ENCODE data around the gene RUNX3. TPM values are rescaled to one million over a fixed set of nuclear protein-coding genes. Genes with fewer than 3 reads are reported as not detected.
A peak's percentile ranks its signal among the peaks of the same experiment; 100 is the strongest.
"Not testable (repeated sequence)": the region's sequence is repeated elsewhere in the genome, so short reads cannot be mapped to it uniquely, and the experiment has no call there.

The RUNX3 gene
- total RNA-seq, 2 experiments from 2014 or later: 180 to 183 TPM

GRCh38 chr1:24910751-24911650, 19.1 kb downstream of the RUNX3 start:
- DNase-seq: peak; percentile 93
- intact Hi-C loops (cut with micrococcal nuclease): loop anchor here (1.0 kb wide), 1 partner anchor 14 kb away; no protein-coding TSS in a partner anchor
- peak; percentile 83 for ATAC-seq
- Mint-ChIP-seq H3K27me3 (no peaks in the 10 kb centered on the region), H3K36me3 (ENCODE audit: low read depth) (peaks cover 84% of the 10 kb centered on the region), H3K4me1 (ENCODE audit: low read depth) (peaks cover 76% of the 10 kb centered on the region), H3K27ac (peak overlapping the region; percentile 91), H3K9me3 (no peaks in the 10 kb centered on the region), H3K4me3 (peak overlapping the region; percentile 32)
- TF ChIP-seq, protein P1, sequence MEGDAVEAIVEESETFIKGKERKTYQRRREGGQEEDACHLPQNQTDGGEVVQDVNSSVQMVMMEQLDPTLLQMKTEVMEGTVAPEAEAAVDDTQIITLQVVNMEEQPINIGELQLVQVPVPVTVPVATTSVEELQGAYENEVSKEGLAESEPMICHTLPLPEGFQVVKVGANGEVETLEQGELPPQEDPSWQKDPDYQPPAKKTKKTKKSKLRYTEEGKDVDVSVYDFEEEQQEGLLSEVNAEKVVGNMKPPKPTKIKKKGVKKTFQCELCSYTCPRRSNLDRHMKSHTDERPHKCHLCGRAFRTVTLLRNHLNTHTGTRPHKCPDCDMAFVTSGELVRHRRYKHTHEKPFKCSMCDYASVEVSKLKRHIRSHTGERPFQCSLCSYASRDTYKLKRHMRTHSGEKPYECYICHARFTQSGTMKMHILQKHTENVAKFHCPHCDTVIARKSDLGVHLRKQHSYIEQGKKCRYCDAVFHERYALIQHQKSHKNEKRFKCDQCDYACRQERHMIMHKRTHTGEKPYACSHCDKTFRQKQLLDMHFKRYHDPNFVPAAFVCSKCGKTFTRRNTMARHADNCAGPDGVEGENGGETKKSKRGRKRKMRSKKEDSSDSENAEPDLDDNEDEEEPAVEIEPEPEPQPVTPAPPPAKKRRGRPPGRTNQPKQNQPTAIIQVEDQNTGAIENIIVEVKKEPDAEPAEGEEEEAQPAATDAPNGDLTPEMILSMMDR (IDR thresholded peaks at IDR 0.05): no peak
- CTCF ChIA-PET: interaction anchor here (0.7 to 1.5 kb wide), 5 partner anchors 13 to 189 kb away, joined by 3 to 6 read pairs (median 4); no protein-coding TSS in a partner anchor
- POLR2A ChIA-PET: interaction anchor here (0.7 to 7.0 kb wide), 8 partner anchors 8 to 833 kb away, joined by 3 to 122 read pairs (median 4); partner anchors contain the start of gene RUNX3

GRCh38 chr1:24910210-24910609, 19.9 kb downstream of the RUNX3 start:
- no peak for DNase-seq
- no peak for ATAC-seq
- H3K36me3 Mint-ChIP-seq (ENCODE audit: low read depth): peaks cover 82% of the 10 kb centered on the region
- H3K27me3 Mint-ChIP-seq: no peaks in the 10 kb centered on the region
- peaks cover 69% of the 10 kb centered on the region for H3K4me1 Mint-ChIP-seq (ENCODE audit: low read depth)
- POLR2A ChIA-PET: interaction anchor here (1.4 to 7.0 kb wide), 2 partner anchors 12 to 16 kb away, joined by 5 to 122 read pairs; partner anchors contain the start of gene RUNX3
- intact Hi-C loops (cut with micrococcal nuclease): no loop called here
- no peaks in the 10 kb centered on the region for H3K9me3 Mint-ChIP-seq
- CTCF ChIA-PET: interaction anchor here (0.7 to 1.5 kb wide), 2 partner anchors 62 to 190 kb away, joined by 3 to 6 read pairs; no protein-coding TSS in a partner anchor
- H3K27ac Mint-ChIP-seq: peak overlapping the region; percentile 91
- TF ChIP-seq, protein P1 (IDR thresholded peaks at IDR 0.05): no peak
- H3K4me3 Mint-ChIP-seq: no peak overlapping the region

GRCh38 chr1:24909388-24909898, 20.6 kb downstream of the RUNX3 start:
- intact Hi-C loops (cut with micrococcal nuclease): no loop called here
- peaks cover 80% of the 10 kb centered on the region for H3K36me3 Mint-ChIP-seq (ENCODE audit: low read depth)
- ATAC-seq: no peak
- peak overlapping the region; percentile 91 for H3K27ac Mint-ChIP-seq
- TF ChIP-seq, protein P1 (IDR thresholded peaks at IDR 0.05): no peak
- CTCF ChIA-PET: interaction anchor here (0.8 to 1.2 kb wide), 2 partner anchors 22 to 37 kb away, joined by 3 read pairs; no protein-coding TSS in a partner anchor
- peak overlapping the region; percentile 26 for H3K4me3 Mint-ChIP-seq
- H3K4me1 Mint-ChIP-seq (ENCODE audit: low read depth): peaks cover 62% of the 10 kb centered on the region
- POLR2A ChIA-PET: interaction anchor here (1.4 to 7.0 kb wide), 2 partner anchors 12 to 17 kb away, joined by 5 to 122 read pairs; partner anchors contain the start of gene RUNX3
- no peak for DNase-seq
- H3K27me3 Mint-ChIP-seq: no peaks in the 10 kb centered on the region
- H3K9me3 Mint-ChIP-seq: no peaks in the 10 kb centered on the region

GRCh38 chr1:24908591-24909259, 21.4 kb downstream of the RUNX3 start:
- Mint-ChIP-seq H3K9me3 (no peaks in the 10 kb centered on the region), H3K4me3 (no peak overlapping the region), H3K36me3 (ENCODE audit: low read depth) (peaks cover 80% of the 10 kb centered on the region), H3K27ac (peak overlapping the region; percentile 91), H3K27me3 (no peaks in the 10 kb centered on the region), H3K4me1 (ENCODE audit: low read depth) (peaks cover 61% of the 10 kb centered on the region)
- intact Hi-C loops (cut with micrococcal nuclease): no loop called here
- CTCF ChIA-PET: interaction anchor here (0.8 to 1.2 kb wide), 2 partner anchors 22 to 38 kb away, joined by 3 read pairs; no protein-coding TSS in a partner anchor
- POLR2A ChIA-PET: interaction anchor here (1.4 to 7.0 kb wide), 2 partner anchors 11 to 18 kb away, joined by 5 to 122 read pairs; partner anchors contain the start of gene RUNX3
- ATAC-seq (no peak), DNase-seq (no peak)
- TF ChIP-seq, protein P1 (IDR thresholded peaks at IDR 0.05): no peak

- CTCF ChIA-PET; DNase-seq; intact Hi-C loops (cut with micrococcal nuclease); ATAC-seq; H3K27me3 Mint-ChIP-seq; POLR2A ChIA-PET; H3K9me3 Mint-ChIP-seq: not testable (repeated sequence)
- peaks cover 76% of the 10 kb centered on the region for H3K36me3 Mint-ChIP-seq (ENCODE audit: low read depth)
- peaks cover 51% of the 10 kb centered on the region for H3K4me1 Mint-ChIP-seq (ENCODE audit: low read depth)
- peak overlapping the region; percentile 16 for H3K4me3 Mint-ChIP-seq
- peak overlapping the region; percentile 78 for H3K27ac Mint-ChIP-seq
These were observed 22.3 kb downstream of the RUNX3 start for GRCh38 chr1:24907587-24908294.
